Panc1 (cell line): ENCODE measurements around the gene ADARB1. TPM values are rescaled to one million over a fixed set of nuclear protein-coding genes. Genes with fewer than 3 reads are reported as not detected.

Experiments
- ATAC-seq: fragments of 200-7000 bp; cut with Tn5 transposase; 2 replicates; pipeline ENCODE4 v1.9.1; 2020; ENCODE audit warnings: mild to moderate bottlenecking, moderate library complexity
- BruUV-seq: library from RNA; stranded (reverse); fragments of 400-500 nt; replicated peaks from 2 replicates; lab custom pipeline; 2021; lab: Mats Ljungman, UMichigan
- CTCF ChIA-PET: fragments of 300-600 bp; sonication (Branson Sonifier 250); formaldehyde crosslinking; loops from one replicate; lab custom pipeline; 2022; ENCODE audit warnings: antibody characterized with exemption; lab: Charles Lee
- POLR2A ChIA-PET: fragments of 300-600 bp; sonication (Branson Sonifier 250); formaldehyde crosslinking; loops from one replicate; lab custom pipeline; 2022; ENCODE audit warnings: antibody characterized with exemption; lab: Charles Lee
- DNase-seq: peaks from one replicate; pipeline ENCODE4 v3.0.0-alpha.2; 2010; ENCODE audit warnings: low read depth, low spot score
- H3K27ac ChIP-seq: 2 replicates; pipeline ENCODE4 v1.5.1; 2011; ENCODE audit warnings: mild to moderate bottlenecking, low read length, inconsistent platforms
- H3K27me3 ChIP-seq: fragments of 200-500 bp; sonication (Bioruptor generic); 2 replicates; pipeline ENCODE4 v1.6.0; 2014; ENCODE audit warnings: low read length, inconsistent platforms; ENCODE audit not compliant: control insufficient read depth, insufficient read depth
- H3K36me3 ChIP-seq: fragments of 200-500 bp; sonication (Bioruptor generic); 2 replicates; pipeline ENCODE4 v1.5.1; 2014; ENCODE audit warnings: inconsistent platforms, mild to moderate bottlenecking, low read length, moderate library complexity; ENCODE audit not compliant: control insufficient read depth, insufficient read depth
- H3K4me1 ChIP-seq: 2 replicates; pipeline ENCODE4 v1.5.1; 2011; ENCODE audit warnings: inconsistent platforms, mild to moderate bottlenecking, low read length, moderate library complexity; ENCODE audit not compliant: control insufficient read depth, insufficient read depth
- H3K4me3 ChIP-seq, 2 experiments: 2 replicates each; pipeline ENCODE4 v1.5.1; 2011 to 2012; ENCODE audit warnings: low read depth in 2 of 2, low read length in 2 of 2, mild to moderate bottlenecking in 2 of 2, inconsistent platforms in 1 of 2, moderate library complexity in 1 of 2
- H3K9me3 ChIP-seq: fragments of 200-500 bp; sonication (Bioruptor generic); 2 replicates; pipeline ENCODE4 v1.5.1; 2014; ENCODE audit warnings: low read depth, mild to moderate bottlenecking, inconsistent platforms, low read length, moderate library complexity; ENCODE audit not compliant: control insufficient read depth, insufficient read depth
- POLR2AphosphoS5 ChIP-seq: IDR thresholded peaks from 2 replicates; pipeline ENCODE4 v1.6.1; 2012; ENCODE audit warnings: mild to moderate bottlenecking, low read depth, low read length, moderate library complexity
- SIN3A ChIP-seq: IDR thresholded peaks from 2 replicates; pipeline ENCODE4 v1.6.1; 2012; ENCODE audit warnings: low read depth, mild to moderate bottlenecking, low read length, moderate library complexity, borderline replicate concordance; ENCODE audit not compliant: insufficient read depth
- TCF7L2 ChIP-seq: IDR thresholded peaks from 2 replicates; pipeline ENCODE4 v1.6.1; 2011; ENCODE audit warnings: mild to moderate bottlenecking, low read depth, low read length, inconsistent platforms
- in situ Hi-C: cut with HindIII; loops from 2 replicates; pipeline ENCODE4 v1.10.0; 2016; ENCODE audit warnings: low sequenced_read_pairs, low pct_unique_long_range_greater_than_20kb
- intact Hi-C: fragments of 100-400 bp; cut with micrococcal nuclease; formaldehyde crosslinking; loops from one replicate; pipeline ENCODE4 v1.10.0; 2022; ENCODE audit not compliant: unreplicated experiment
- total RNA-seq: library from RNA; stranded (reverse); gene quantifications from one replicate; pipeline ENCODE4 v1.2.1, GENCODE V29; 2021; ENCODE audit not compliant: unreplicated experiment
- TF ChIP-seq, protein P1 (sequence below): fragments of 450-650 bp; IDR thresholded peaks from 2 replicates; pipeline ENCODE4 v1.5.1; 2017; ENCODE audit warnings: mild to moderate bottlenecking
- TF ChIP-seq, protein P2 (sequence below), 2 experiments: IDR thresholded peaks; 2 replicates each; pipeline ENCODE4 v1.6.1; 2011 to 2012; ENCODE audit warnings: low read depth in 2 of 2, control low read depth in 1 of 2, low read length in 1 of 2, mild to moderate bottlenecking in 1 of 2, moderate library complexity in 1 of 2; ENCODE audit not compliant: insufficient read depth in 1 of 2

Gene ADARB1
- total RNA-seq, 1 experiment from 2014 or later = 15.0 TPM

DNA sequence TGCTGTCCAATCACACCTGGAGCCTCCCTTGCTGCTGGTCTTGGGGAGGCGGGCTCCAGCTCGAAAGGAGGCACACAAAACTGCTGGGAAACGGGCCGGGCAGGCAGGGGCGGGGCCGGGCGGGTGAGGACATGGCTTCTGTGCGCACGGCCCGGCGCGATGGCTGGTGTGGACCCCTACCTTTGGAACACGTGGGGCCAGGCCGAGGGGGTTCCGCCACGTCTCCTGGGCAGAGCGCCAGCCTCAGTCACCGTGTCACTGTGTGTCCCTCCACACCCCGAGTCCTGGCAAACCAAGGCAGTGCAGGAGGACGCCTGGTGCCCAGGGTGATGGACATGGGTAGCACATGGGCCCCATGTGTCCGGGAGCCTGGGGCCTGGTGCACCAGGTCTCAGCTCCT, 42.0 kb upstream of the ADARB1 start:
- no TSS peak for BruUV-seq
- intact Hi-C loops (no loop called here), in situ Hi-C loops (no loop called here)
- ChIA-PET POLR2A (no interaction called here), CTCF (no interaction called here)
- no peak for ATAC-seq
- no peaks in the 10 kb centered on the region for H3K36me3 ChIP-seq
- H3K4me1 ChIP-seq = no peaks in the 10 kb centered on the region
- H3K4me3 ChIP-seq = no peak overlapping the region
- H3K9me3 ChIP-seq = no peaks in the 10 kb centered on the region
- no peak overlapping the region for H3K27ac ChIP-seq
- DNase-seq = no peak
- TF ChIP-seq TCF7L2 = no peak
- H3K27me3 ChIP-seq = no peaks in the 10 kb centered on the region

DNA sequence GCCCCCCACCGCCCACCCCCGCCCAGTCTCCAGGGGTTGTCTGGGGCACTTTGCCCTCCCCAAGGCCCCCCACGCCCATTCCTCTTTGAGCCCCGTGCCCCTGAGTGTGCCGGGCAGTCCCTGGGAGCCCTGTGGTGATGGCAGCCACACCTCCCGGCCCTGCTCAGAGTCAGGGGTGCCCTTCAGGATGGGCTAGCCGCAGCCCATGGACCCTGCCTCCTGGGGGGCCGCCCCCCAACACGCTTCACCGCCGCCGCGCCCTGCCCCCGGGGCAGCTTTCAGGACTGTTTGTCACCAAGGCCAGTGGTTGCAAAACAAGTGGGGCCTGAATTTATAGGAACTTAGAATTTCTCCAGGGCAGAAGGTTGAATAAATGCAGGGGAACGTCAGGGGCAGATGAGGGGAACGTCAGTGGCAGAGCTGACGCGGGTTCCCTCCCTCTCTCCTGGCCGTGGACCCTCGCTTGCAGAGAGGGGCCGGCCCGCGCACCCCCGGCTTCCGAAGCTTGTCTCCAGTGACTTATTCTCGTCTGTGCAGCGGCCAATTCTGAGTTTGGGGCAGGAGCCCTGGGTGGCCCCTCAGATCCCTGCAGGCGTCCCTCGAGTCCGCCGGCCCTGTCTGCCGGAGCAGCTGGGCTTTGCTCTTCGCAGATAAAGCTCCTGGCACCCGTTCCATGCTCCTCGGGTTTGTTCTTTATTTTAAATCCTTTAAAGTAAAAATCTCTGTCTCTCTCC, 41.2 kb upstream of the ADARB1 start:
- intact Hi-C loops (no loop called here), in situ Hi-C loops (no loop called here)
- TF ChIP-seq TCF7L2 (no peak), POLR2AphosphoS5 (no peak), SIN3A (no peak)
- TF ChIP-seq, protein P1, sequence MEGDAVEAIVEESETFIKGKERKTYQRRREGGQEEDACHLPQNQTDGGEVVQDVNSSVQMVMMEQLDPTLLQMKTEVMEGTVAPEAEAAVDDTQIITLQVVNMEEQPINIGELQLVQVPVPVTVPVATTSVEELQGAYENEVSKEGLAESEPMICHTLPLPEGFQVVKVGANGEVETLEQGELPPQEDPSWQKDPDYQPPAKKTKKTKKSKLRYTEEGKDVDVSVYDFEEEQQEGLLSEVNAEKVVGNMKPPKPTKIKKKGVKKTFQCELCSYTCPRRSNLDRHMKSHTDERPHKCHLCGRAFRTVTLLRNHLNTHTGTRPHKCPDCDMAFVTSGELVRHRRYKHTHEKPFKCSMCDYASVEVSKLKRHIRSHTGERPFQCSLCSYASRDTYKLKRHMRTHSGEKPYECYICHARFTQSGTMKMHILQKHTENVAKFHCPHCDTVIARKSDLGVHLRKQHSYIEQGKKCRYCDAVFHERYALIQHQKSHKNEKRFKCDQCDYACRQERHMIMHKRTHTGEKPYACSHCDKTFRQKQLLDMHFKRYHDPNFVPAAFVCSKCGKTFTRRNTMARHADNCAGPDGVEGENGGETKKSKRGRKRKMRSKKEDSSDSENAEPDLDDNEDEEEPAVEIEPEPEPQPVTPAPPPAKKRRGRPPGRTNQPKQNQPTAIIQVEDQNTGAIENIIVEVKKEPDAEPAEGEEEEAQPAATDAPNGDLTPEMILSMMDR = no peak
- TF ChIP-seq, protein P2, sequence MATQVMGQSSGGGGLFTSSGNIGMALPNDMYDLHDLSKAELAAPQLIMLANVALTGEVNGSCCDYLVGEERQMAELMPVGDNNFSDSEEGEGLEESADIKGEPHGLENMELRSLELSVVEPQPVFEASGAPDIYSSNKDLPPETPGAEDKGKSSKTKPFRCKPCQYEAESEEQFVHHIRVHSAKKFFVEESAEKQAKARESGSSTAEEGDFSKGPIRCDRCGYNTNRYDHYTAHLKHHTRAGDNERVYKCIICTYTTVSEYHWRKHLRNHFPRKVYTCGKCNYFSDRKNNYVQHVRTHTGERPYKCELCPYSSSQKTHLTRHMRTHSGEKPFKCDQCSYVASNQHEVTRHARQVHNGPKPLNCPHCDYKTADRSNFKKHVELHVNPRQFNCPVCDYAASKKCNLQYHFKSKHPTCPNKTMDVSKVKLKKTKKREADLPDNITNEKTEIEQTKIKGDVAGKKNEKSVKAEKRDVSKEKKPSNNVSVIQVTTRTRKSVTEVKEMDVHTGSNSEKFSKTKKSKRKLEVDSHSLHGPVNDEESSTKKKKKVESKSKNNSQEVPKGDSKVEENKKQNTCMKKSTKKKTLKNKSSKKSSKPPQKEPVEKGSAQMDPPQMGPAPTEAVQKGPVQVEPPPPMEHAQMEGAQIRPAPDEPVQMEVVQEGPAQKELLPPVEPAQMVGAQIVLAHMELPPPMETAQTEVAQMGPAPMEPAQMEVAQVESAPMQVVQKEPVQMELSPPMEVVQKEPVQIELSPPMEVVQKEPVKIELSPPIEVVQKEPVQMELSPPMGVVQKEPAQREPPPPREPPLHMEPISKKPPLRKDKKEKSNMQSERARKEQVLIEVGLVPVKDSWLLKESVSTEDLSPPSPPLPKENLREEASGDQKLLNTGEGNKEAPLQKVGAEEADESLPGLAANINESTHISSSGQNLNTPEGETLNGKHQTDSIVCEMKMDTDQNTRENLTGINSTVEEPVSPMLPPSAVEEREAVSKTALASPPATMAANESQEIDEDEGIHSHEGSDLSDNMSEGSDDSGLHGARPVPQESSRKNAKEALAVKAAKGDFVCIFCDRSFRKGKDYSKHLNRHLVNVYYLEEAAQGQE (IDR thresholded peaks at IDR 0.05; ENCODE audit: insufficient read depth in 1 of 2, low read depth in 2 of 2, low read length in 1 of 2) = no peak
- Histone ChIP-seq H3K4me3 (no peak overlapping the region), H3K4me1 (no peaks in the 10 kb centered on the region), H3K27me3 (no peaks in the 10 kb centered on the region), H3K9me3 (no peaks in the 10 kb centered on the region), H3K27ac (no peak overlapping the region), H3K36me3 (no peaks in the 10 kb centered on the region)
- CTCF ChIA-PET = no interaction called here
- ATAC-seq (no peak), DNase-seq (no peak)
- POLR2A ChIA-PET = no interaction called here
- BruUV-seq = no TSS peak

DNA sequence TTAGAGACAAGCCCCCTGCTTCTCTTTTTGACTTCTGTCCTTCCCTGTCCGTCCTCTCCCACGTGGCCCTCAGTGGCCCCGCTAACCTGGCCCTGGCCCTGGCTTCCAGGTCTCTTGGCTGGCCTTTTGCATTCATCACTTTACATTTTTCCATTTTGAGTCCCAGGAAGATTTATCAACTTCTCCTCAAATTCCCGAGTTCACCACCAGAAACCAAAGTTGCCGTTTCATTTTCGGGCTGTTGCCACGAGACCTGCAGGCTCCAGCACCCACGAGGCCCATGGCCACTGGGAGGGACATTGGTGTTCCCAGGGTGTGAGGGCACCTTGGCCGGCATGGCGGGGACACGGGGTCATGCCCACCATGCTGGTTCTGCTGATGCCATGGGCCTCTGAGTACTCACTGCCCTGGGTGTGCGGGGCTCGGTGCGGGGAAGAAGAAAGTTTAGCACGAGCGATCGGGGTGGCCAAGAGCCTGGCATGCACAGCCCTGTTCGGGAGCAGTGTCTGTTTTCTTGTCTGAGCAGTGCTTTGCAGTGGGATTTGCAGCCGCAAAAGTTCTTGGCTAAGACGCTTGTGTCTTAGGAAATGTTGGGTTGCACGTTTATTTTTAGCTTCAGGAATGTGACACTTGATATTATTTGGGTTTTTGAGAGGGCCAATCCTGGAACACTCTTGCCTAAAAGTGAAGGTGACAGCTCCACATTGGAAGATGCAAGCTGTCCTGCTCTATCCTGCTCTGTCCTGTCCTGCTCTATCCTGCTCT, 40.4 kb upstream of the ADARB1 start:
- POLR2A ChIA-PET = no interaction called here
- DNase-seq (no peak), ATAC-seq (no peak)
- Histone ChIP-seq H3K36me3 (no peaks in the 10 kb centered on the region), H3K27ac (no peak overlapping the region), H3K27me3 (no peaks in the 10 kb centered on the region), H3K4me1 (no peaks in the 10 kb centered on the region), H3K9me3 (no peaks in the 10 kb centered on the region), H3K4me3 (no peak overlapping the region)
- intact Hi-C loops (no loop called here), in situ Hi-C loops (no loop called here)
- no TSS peak for BruUV-seq
- no peak for TF ChIP-seq TCF7L2
- TF ChIP-seq, protein P2 (IDR thresholded peaks at IDR 0.05; ENCODE audit: insufficient read depth in 1 of 2, low read depth in 2 of 2, low read length in 1 of 2) = no peak
- no peak for TF ChIP-seq SIN3A
- TF ChIP-seq POLR2AphosphoS5 = no peak
- TF ChIP-seq, protein P1 = no peak
- CTCF ChIA-PET = no interaction called here
